ENCODE results near the gene HIP1R. TPM values are rescaled to one million over a fixed set of nuclear protein-coding genes. Genes with fewer than 3 reads are reported as not detected.

HIP1R gene
- 33.1 and 47.4 TPM in 2 replicates for total RNA-seq (2021)
- Bru-seq, nascent RNA: percentile 50 among the genes with signal in this experiment
- percentile 64 among the genes with signal in this experiment for BruChase-seq, experiment 1, labeled RNA remaining after a 2-hour chase
- BruChase-seq, experiment 2, labeled RNA remaining after a 6-hour chase: percentile 69 among the genes with signal in this experiment
- long read RNA-seq, full-length matches to known transcripts: 21 of 42 reads
- long read RNA-seq, partial matches to known transcripts: 6 of 42 reads
- long read RNA-seq, other reads (novel, unspliced or antisense): 15 of 42 reads

- no TSS peak for BruUV-seq (replicated peaks)
- Histone ChIP-seq H3K27ac (peak within 1 kb of the TSS; percentile 70), H3F3A (ENCODE audit: insufficient read depth, low read depth) (peaks cover 31% of the 10 kb centered on the region), H3K79me2 (ENCODE audit: low read depth) (peaks cover 39% of the 10 kb centered on the region), H3K4me1 (replicated peaks; ENCODE audit: insufficient read depth) (peaks cover 47% of the 10 kb centered on the region), H3K9me2 (ENCODE audit: insufficient read depth) (no peaks in the 10 kb centered on the region), H3K9me3 (ENCODE audit: insufficient read depth, low read depth) (no peaks in the 10 kb centered on the region), H2AFZ (peak within 1 kb of the TSS; percentile 70), H3K36me3 (ENCODE audit: low read depth) (no peaks in the 10 kb centered on the region), H3K4me3 (peak within 1 kb of the TSS; percentile 60), H3K27me3 (ENCODE audit: insufficient read depth, low read depth) (no peaks in the 10 kb centered on the region), H3K4me2 (peak within 1 kb of the TSS; percentile 92), H4K20me1 (ENCODE audit: insufficient read depth) (no peaks in the 10 kb centered on the region)
- ChIA-PET POLR2A (ENCODE audit: unreplicated experiment) (interaction anchor here (0.5 to 0.9 kb wide), 2 partner anchors 26 to 115 kb away, joined by 4 to 5 read pairs; no protein-coding TSS in a partner anchor), CTCF (no interaction called here)
- DNase-seq: peak in 1 of 2 experiments; percentile 37
- intact Hi-C loops (cut with micrococcal nuclease; ENCODE audit: unreplicated experiment): loop anchor here (1.0 kb wide), 1 partner anchor 53 kb away; no protein-coding TSS in a partner anchor
- TF ChIP-seq EZH2 (IDR thresholded peaks at IDR 0.05; ENCODE audit: low read depth): no peak
- TF ChIP-seq, protein P1, sequence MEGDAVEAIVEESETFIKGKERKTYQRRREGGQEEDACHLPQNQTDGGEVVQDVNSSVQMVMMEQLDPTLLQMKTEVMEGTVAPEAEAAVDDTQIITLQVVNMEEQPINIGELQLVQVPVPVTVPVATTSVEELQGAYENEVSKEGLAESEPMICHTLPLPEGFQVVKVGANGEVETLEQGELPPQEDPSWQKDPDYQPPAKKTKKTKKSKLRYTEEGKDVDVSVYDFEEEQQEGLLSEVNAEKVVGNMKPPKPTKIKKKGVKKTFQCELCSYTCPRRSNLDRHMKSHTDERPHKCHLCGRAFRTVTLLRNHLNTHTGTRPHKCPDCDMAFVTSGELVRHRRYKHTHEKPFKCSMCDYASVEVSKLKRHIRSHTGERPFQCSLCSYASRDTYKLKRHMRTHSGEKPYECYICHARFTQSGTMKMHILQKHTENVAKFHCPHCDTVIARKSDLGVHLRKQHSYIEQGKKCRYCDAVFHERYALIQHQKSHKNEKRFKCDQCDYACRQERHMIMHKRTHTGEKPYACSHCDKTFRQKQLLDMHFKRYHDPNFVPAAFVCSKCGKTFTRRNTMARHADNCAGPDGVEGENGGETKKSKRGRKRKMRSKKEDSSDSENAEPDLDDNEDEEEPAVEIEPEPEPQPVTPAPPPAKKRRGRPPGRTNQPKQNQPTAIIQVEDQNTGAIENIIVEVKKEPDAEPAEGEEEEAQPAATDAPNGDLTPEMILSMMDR (conservative IDR thresholded peaks at IDR 0.05): no peak
These were observed at the start of gene HIP1R for GRCh38 chr12:122834921-122835749. Gene HIP1R, plus strand, starts transcription at chr12:122835457. Its CDS starts 94 bp downstream, at chr12:122835551.

DNA sequence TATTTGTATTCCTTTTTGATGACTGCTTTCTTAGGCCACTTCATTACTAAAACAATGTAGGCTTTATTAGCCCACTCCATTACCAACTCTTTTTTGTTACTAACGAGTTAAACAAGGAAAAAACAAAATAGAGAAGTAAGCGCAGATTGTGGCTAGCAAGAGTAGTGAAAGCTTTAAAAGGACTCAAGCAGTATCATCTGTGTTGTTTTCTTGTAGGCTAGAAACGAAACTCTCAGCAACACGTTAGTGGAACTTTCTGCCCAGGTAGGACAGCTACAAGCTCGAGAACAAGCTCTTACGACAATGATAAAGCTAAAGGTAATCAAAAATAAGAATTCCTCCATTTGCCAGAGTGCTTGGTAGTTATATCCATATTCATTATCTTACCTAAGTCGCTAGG lies 49.8 kb upstream of the HIP1R start:
- no TSS peak for BruUV-seq (replicated peaks)
- intact Hi-C loops (cut with micrococcal nuclease; ENCODE audit: unreplicated experiment): no loop called here
- H3K9me2 ChIP-seq (ENCODE audit: insufficient read depth): no peaks in the 10 kb centered on the region
- H2AFZ ChIP-seq: no peak overlapping the region
- H4K20me1 ChIP-seq (ENCODE audit: insufficient read depth): no peaks in the 10 kb centered on the region
- no peaks in the 10 kb centered on the region for H3K27me3 ChIP-seq (ENCODE audit: insufficient read depth, low read depth)
- no peaks in the 10 kb centered on the region for H3K4me1 ChIP-seq (replicated peaks; ENCODE audit: insufficient read depth)
- no peak overlapping the region for H3K27ac ChIP-seq
- H3K36me3 ChIP-seq (ENCODE audit: low read depth): no peaks in the 10 kb centered on the region
- H3F3A ChIP-seq (ENCODE audit: insufficient read depth, low read depth): no peaks in the 10 kb centered on the region; the same call in 1 of the 2 replicates
- H3K79me2 ChIP-seq (ENCODE audit: low read depth): no peaks in the 10 kb centered on the region
- CTCF ChIA-PET: no interaction called here
- no peak overlapping the region for H3K4me2 ChIP-seq
- no peak overlapping the region for H3K4me3 ChIP-seq
- no peak for DNase-seq
- no peaks in the 10 kb centered on the region for H3K9me3 ChIP-seq (ENCODE audit: insufficient read depth, low read depth)
- TF ChIP-seq, protein P1 (conservative IDR thresholded peaks at IDR 0.05): no peak
- TF ChIP-seq EZH2 (IDR thresholded peaks at IDR 0.05; ENCODE audit: low read depth): no peak
- POLR2A ChIA-PET (ENCODE audit: unreplicated experiment): no interaction called here

DNA sequence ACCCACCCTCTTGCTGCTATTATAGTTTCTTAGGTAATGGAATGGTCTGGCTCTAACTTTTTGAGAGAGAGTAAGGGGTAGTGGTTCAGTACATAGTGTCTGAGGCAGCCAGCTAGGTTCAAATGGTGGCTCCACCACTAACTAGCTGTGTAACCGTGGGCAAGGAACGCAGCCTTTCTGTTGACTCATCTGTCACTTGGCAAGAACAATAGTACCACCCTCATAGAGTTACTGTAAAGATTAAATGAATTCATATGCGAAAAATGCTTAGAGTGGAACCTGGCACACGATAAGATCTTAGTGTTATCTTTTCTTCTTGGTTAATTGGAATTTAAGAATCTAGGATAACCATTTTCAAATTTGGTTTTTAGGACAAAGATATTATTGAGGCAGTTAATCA lies 46.9 kb upstream of the HIP1R start:
- intact Hi-C loops (cut with micrococcal nuclease; ENCODE audit: unreplicated experiment): no loop called here
- no TSS peak for BruUV-seq (replicated peaks)
- no peak overlapping the region for H3K4me2 ChIP-seq
- no peak overlapping the region; the same call in 1 of the 2 replicates for H2AFZ ChIP-seq
- peaks cover 5% of the 10 kb centered on the region; the same call in 1 of the 2 replicates for H3F3A ChIP-seq (ENCODE audit: insufficient read depth, low read depth)
- DNase-seq: no peak
- ChIA-PET CTCF (no interaction called here), POLR2A (ENCODE audit: unreplicated experiment) (interaction anchor here (0.6 kb wide), 1 partner anchor 8 kb away, joined by 3 read pairs; no protein-coding TSS in a partner anchor)
- H3K36me3 ChIP-seq (ENCODE audit: low read depth): no peaks in the 10 kb centered on the region
- TF ChIP-seq, protein P1 (conservative IDR thresholded peaks at IDR 0.05): no peak
- TF ChIP-seq EZH2 (IDR thresholded peaks at IDR 0.05; ENCODE audit: low read depth): no peak
- H3K4me3 ChIP-seq: no peak overlapping the region
- H3K9me3 ChIP-seq (ENCODE audit: insufficient read depth, low read depth): no peaks in the 10 kb centered on the region
- H3K4me1 ChIP-seq (replicated peaks; ENCODE audit: insufficient read depth): no peaks in the 10 kb centered on the region
- no peaks in the 10 kb centered on the region for H3K9me2 ChIP-seq (ENCODE audit: insufficient read depth)
- H3K79me2 ChIP-seq (ENCODE audit: low read depth): no peaks in the 10 kb centered on the region
- H3K27ac ChIP-seq: no peak overlapping the region
- H3K27me3 ChIP-seq (ENCODE audit: insufficient read depth, low read depth): no peaks in the 10 kb centered on the region
- H4K20me1 ChIP-seq (ENCODE audit: insufficient read depth): no peaks in the 10 kb centered on the region

All from PC-9 (cell line).